Dermis microvascular lymphatic vessel endothelial cell (primary cell): ENCODE measurements around the gene TRMT6. TPM values are rescaled to one million over a fixed set of nuclear protein-coding genes. Genes with fewer than 3 reads are reported as not detected.

ENCODE experiments used
- DNase-seq, 2 donors: peaks; one replicate each; pipeline versions ENCODE4 v3.0.0 to v3.0.0-alpha.2; 2010; ENCODE audit warnings: low read depth in 2 of 2
- total RNA-seq: library from RNA; depleted of rRNA; stranded (reverse); fragments of >200 nt; gene quantifications from 2 replicates; pipeline ENCODE4 v1.2.1, GENCODE V29; 2014

TRMT6 gene
- total RNA-seq, 1 donor from 2014 or later: 4.2 TPM

DNA sequence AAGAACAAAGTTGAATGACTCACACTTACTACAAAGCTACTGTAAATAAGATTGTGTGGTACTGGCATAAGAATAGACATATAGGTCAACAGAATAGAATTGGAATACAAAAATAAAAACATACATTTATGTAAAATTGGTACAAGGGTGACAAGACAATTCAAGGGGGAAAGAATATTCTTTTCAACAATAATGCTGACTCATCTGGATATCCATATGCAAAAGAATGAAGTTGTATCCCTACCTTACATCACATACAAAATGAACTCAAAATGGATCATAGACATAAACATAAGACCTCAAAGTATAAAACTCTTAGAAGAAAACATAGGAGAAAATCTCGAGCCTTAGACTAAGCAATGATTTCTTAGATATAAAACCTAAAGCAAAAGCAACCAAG is 50.9 kb downstream of the TRMT6 start:
- no peak for DNase-seq

DNA sequence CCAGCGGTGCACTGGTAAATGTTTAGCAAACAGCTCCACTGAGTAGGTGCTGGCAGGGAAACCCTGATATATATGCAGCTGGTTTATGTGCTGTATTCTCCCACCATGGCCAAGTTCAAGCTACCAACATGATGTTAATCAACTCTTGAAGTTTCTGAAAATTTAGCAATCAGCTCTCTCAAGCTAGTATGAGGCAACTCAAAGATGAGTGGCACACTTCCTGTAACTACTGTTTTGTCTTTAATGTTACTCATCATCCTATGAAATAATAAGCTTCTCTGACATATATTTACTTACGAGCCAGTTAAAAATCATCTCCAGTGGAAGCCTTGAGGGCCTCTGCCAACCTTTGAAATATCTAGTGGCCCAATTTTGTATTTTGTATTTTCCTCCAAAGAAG is 54.7 kb downstream of the TRMT6 start:
- no peak for DNase-seq

DNA sequence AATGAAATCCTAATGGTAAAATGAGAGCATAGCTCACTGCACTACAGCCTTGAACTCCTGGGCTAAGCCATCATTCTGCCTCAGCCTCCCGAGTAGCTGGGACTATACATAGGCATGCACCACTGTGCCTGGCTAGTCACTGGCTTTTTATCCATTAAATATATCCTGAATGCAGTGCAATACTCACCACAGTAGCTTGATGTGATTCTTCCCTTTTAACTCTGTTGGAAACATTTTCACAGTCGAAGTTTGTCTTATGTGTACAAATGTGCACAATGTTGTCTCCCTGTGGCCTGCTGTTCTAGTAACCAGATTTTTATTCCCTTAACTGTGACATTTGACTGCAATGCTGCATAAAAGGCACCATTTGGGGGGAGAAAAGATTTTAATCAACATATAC is 56.7 kb downstream of the TRMT6 start:
- DNase-seq: no peak

DNA sequence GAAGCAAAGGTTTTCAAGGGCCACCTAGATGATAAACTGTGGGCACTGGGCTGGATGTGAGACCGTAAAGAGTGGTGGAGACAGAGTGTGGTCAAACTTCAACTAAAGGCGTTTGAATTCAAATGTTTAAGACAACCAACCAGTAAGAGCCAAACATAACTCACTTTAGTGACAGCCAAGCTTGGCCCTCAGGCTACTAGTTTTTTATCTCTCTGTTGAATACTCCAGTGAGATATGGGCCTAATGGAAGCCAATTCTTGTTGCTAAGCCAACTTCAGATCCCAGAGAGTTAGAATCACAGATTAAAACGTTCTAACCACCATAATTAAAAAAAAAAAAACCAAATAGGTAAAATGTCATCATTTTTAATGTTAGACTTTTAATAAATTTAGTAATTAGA is 57.3 kb downstream of the TRMT6 start:
- no peak for DNase-seq

DNA sequence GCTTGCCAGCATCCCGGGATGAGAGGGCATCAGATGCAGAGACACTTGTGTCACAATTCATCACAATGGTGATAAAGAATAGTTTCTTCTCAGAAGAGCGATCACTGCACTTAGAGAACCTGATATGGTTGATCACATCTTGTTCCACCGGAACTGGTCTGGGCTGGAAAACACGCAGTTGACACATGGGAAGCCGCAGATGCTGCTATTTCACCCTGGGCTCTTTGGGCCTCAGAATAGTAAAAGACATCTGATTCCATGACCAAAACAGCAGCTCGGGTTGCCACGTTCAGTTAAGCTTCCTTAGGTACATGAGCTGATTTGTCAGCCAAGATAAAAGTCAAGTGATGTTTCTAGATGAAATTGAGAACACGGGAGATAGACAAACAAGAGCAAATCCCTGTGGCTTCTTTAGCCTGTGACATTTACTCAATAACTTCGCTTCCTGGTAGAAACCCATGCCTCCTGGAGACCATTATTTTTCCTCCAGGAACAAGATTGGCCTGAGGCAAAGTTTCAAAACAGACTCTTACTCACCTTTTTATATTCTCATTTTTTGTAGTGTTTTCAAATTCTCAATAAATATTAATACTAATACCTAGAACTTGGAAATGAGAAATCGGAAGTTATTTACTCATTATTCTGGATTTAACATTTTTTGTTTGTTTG is 59.4 kb downstream of the TRMT6 start:
- DNase-seq: no peak

DNA sequence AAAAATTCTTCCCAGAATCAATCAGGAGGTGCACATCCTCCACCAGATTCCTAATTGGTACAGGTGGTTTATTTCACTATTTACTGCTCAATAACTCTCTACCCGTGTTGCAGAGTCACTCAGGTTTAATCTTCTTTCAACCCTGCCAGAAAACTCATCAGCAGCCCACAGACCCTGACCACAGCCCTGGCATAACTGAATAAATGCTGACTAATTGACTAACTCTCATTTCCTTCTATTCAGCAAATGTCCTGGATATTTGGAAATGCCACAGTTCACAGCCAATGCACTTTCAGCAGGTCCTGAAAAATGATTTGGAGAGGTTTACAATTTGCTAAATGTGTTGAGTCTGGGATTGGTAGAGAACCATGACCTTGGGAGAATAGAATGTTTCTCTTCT is 62.3 kb downstream of the TRMT6 start:
- no peak for DNase-seq

DNA sequence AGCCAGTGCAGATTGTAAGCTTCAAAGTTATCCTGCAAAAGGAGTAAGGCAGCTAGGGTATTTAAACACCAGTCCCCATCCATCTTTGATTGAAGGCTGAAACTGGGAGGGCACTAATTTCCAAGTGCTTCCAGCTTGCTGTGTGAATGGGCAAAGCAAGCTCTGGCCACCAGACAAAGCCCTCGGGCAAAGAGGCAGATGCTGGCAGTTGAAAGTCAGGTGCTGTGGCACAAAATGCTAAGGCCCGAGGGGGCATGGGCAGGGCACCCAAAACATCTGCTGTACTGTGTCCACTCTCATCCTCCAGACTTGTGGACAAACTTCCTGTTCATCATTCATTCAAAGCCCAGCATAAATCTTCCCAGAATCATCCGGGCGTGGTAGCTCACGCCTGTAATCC is 62.9 kb downstream of the TRMT6 start:
- no peak for DNase-seq

Other genes with a start within 250 kb of the TRMT6 start
- 2.4 and 3.5 TPM in 2 replicates for gene SHLD1, start 200.1 kb downstream of the TRMT6 start, total RNA-seq
- under 0.01 and 0.13 TPM in 2 replicates for gene CHGB, start 39.0 kb downstream of the TRMT6 start, total RNA-seq
- gene MCM8, start 119 bp upstream of the TRMT6 start, total RNA-seq: 4.7 and 5.9 TPM in 2 replicates
- gene CRLS1, start 55.6 kb upstream of the TRMT6 start, total RNA-seq: 34.1 and 41.1 TPM in 2 replicates
- not detected in 2 replicates for gene LRRN4, start 103.5 kb upstream of the TRMT6 start, total RNA-seq
- gene FERMT1, start 172.5 kb upstream of the TRMT6 start, total RNA-seq: 0.13 and 0.39 TPM in 2 replicates